Smooth muscle cell (in vitro differentiated cells): ENCODE results near the gene ASAP2. TPM values are rescaled to one million over a fixed set of nuclear protein-coding genes. Genes with fewer than 3 reads are reported as not detected.

Experiments
- DNase-seq: peaks from one replicate; lab custom pipeline; 2025; ENCODE audit not compliant: unreplicated experiment; lab: John Stamatoyannopoulos, UW
- H2AFZ ChIP-seq: fragments of 200-600 bp; sonication (generic); 2 replicates; pipeline ENCODE4 v1.6.0; 2016; ENCODE audit warnings: antibody characterized with exemption, low read depth, mild to moderate bottlenecking
- H3F3A ChIP-seq: fragments of 200-600 bp; sonication (generic); 2 replicates; pipeline ENCODE4 v1.6.0; 2017; ENCODE audit warnings: antibody characterized with exemption, low read depth
- H3K27ac ChIP-seq: fragments of 200-600 bp; sonication (generic); 2 replicates; pipeline ENCODE4 v1.5.1; 2016; ENCODE audit warnings: low read depth, mild to moderate bottlenecking
- H3K27me3 ChIP-seq: fragments of 200-600 bp; sonication (generic); 2 replicates; pipeline ENCODE4 v1.6.1; 2016; ENCODE audit warnings: low read depth, mild to moderate bottlenecking
- H3K36me3 ChIP-seq: fragments of 200-600 bp; sonication (generic); 2 replicates; pipeline ENCODE4 v1.5.1; 2016; ENCODE audit warnings: low read depth
- H3K4me1 ChIP-seq: fragments of 200-600 bp; sonication (generic); 2 replicates; pipeline ENCODE4 v1.5.1; 2016; ENCODE audit warnings: low read depth
- H3K4me2 ChIP-seq: fragments of 200-600 bp; sonication (generic); 2 replicates; pipeline ENCODE4 v1.6.0; 2016; ENCODE audit warnings: mild to moderate bottlenecking
- H3K4me3 ChIP-seq: fragments of 200-600 bp; sonication (generic); 2 replicates; pipeline ENCODE4 v1.5.1; 2016; ENCODE audit warnings: mild to moderate bottlenecking
- H3K79me2 ChIP-seq: fragments of 200-600 bp; sonication (generic); 2 replicates; pipeline ENCODE4 v1.6.0; 2016; ENCODE audit warnings: low read depth, mild to moderate bottlenecking
- H3K9ac ChIP-seq: fragments of 200-600 bp; sonication (generic); 2 replicates; pipeline ENCODE4 v1.6.0; 2016; ENCODE audit warnings: low read depth
- H3K9me3 ChIP-seq: fragments of 200-600 bp; sonication (generic); replicated peaks from 2 replicates; pipeline ENCODE4 v1.5.1; 2016; ENCODE audit warnings: low read depth
- H4K20me1 ChIP-seq: fragments of 200-600 bp; sonication (generic); 2 replicates; pipeline ENCODE4 v1.6.0; 2016; ENCODE audit warnings: low read depth
- CTCF ChIP-seq: fragments of 200-600 bp; sonication (generic); IDR thresholded peaks from 2 replicates; pipeline ENCODE4 v1.5.1; 2017; ENCODE audit warnings: borderline replicate concordance, mild to moderate bottlenecking, antibody characterized with exemption; ENCODE audit not compliant: insufficient read depth, poor library complexity, severe bottlenecking
- WGBS: methylation state at CpG from one replicate; pipeline ENCODE4 v1.1.7; 2016; ENCODE audit warnings: low lambda C conversion rate; 5-methylcytosine and 5-hydroxymethylcytosine counted together
- polyA plus RNA-seq: library from polyadenylated mRNA; unstranded; fragments of >200 nt; fragmentation: Nextera tagmentation; extraction: Ambion mirVana; gene quantifications from 2 replicates; pipeline ENCODE4 v1.2.1, GENCODE V29; 2016
- total RNA-seq: library from RNA; depleted of rRNA; stranded (reverse); fragments of >200 nt; gene quantifications from 2 replicates; pipeline ENCODE4 v1.2.3, GENCODE V29; 2014

ASAP2 gene
- total and polyA plus RNA-seq, 2 experiments from 2014 or later = 8.8 to 23.1 TPM

GRCh38 chr2:9439536-9439935 is 232.9 kb downstream of the ASAP2 start:
- H3K4me2 ChIP-seq = peak overlapping the region; percentile 3
- no peaks in the 10 kb centered on the region for H3K79me2 ChIP-seq
- TF ChIP-seq CTCF = no peak
- no peaks in the 10 kb centered on the region for H3F3A ChIP-seq
- WGBS = 49% methylated on average over 1 of the region's 1 CpG
- no peak overlapping the region for H2AFZ ChIP-seq
- peak overlapping the region; percentile 81 for H3K27ac ChIP-seq
- H3K9me3 ChIP-seq = no peaks in the 10 kb centered on the region
- no peaks in the 10 kb centered on the region for H3K4me1 ChIP-seq
- peaks cover 23% of the 10 kb centered on the region for H3K36me3 ChIP-seq
- H3K9ac ChIP-seq = no peak overlapping the region
- no peak for DNase-seq
- no peaks in the 10 kb centered on the region for H3K27me3 ChIP-seq
- H4K20me1 ChIP-seq = no peaks in the 10 kb centered on the region
- no peak overlapping the region for H3K4me3 ChIP-seq

GRCh38 chr2:9440058-9440727 is 233.6 kb downstream of the ASAP2 start:
- no peak for TF ChIP-seq CTCF
- Histone ChIP-seq H3K9me3 (no peaks in the 10 kb centered on the region), H3K4me1 (no peaks in the 10 kb centered on the region), H3K4me2 (peak overlapping the region; percentile 3), H3K36me3 (peaks cover 23% of the 10 kb centered on the region), H4K20me1 (no peaks in the 10 kb centered on the region), H3K27ac (peak overlapping the region; percentile 81), H3K27me3 (no peaks in the 10 kb centered on the region), H3K79me2 (no peaks in the 10 kb centered on the region), H3K9ac (no peak overlapping the region), H3F3A (no peaks in the 10 kb centered on the region), H3K4me3 (no peak overlapping the region), H2AFZ (no peak overlapping the region)
- 77% methylated on average over 1 of the region's 1 CpG for WGBS
- no peak for DNase-seq

- H3K79me2 ChIP-seq = no peaks in the 10 kb centered on the region
- H3K36me3 ChIP-seq = peaks cover 23% of the 10 kb centered on the region
- DNase-seq = no peak
- no peak overlapping the region for H3K4me3 ChIP-seq
- H3K27me3 ChIP-seq = no peaks in the 10 kb centered on the region
- no peaks in the 10 kb centered on the region for H3K9me3 ChIP-seq
- TF ChIP-seq CTCF = no peak
- H3K27ac ChIP-seq = no peak overlapping the region
- H3F3A ChIP-seq = no peaks in the 10 kb centered on the region
- no peak overlapping the region for H2AFZ ChIP-seq
- no peaks in the 10 kb centered on the region for H4K20me1 ChIP-seq
- H3K4me2 ChIP-seq = no peak overlapping the region
- H3K4me1 ChIP-seq = no peaks in the 10 kb centered on the region
- WGBS = 59% methylated on average over 3 of the region's 3 CpGs
- no peak overlapping the region for H3K9ac ChIP-seq
Measured at GRCh38 chr2:9441556-9441955, 234.9 kb downstream of the ASAP2 start.

GRCh38 chr2:9443526-9443925 is 236.9 kb downstream of the ASAP2 start:
- Histone ChIP-seq H3K4me2 (no peak overlapping the region), H3K9ac (no peak overlapping the region), H3K27ac (no peak overlapping the region), H3K36me3 (peaks cover 12% of the 10 kb centered on the region), H3K27me3 (no peaks in the 10 kb centered on the region), H4K20me1 (no peaks in the 10 kb centered on the region), H3K79me2 (no peaks in the 10 kb centered on the region), H2AFZ (no peak overlapping the region), H3K4me1 (no peaks in the 10 kb centered on the region), H3K4me3 (no peak overlapping the region), H3K9me3 (no peaks in the 10 kb centered on the region), H3F3A (no peaks in the 10 kb centered on the region)
- 92% methylated on average over 5 of the region's 5 CpGs for WGBS
- DNase-seq = no peak
- TF ChIP-seq CTCF = no peak
